ENCODE measurements around the gene OSM.
"Not testable (repeated sequence)": the region's sequence is repeated elsewhere in the genome, so short reads cannot be mapped to it uniquely, and the experiment has no call there.

The OSM gene

DNA sequence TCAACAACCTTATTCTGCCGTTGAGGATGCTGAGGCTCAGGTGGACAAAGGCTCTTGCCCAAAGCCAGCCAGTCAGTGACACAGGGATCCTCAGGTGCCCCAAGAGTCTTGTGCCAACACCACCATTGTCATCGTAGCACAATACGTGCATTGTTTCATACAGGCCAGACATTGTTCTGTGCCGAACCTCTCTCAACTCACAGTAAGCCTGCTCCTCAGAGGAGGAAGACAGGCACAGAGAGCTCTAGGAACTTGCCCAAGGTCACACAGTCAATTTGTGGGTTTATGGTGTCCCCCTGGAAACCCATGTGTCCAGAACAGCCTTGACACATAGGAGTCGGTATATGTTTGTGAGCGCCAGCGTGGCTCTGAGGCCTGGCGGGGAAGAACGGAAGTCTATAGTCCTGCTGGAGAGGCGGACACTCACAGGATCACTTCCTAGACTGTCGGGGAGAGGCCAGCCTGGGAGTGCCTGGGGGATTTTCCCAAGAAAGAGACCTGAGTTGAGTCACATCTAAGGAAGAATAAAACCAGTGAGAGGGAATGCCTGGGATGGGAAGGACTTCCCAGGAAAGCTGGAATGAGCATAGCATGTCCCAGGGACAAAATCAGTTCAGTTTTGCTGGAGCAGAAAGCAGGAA, 40.3 kb downstream of the OSM start:
- DNase-seq (ENCODE audit: low spot score): peak; percentile 95

DNA sequence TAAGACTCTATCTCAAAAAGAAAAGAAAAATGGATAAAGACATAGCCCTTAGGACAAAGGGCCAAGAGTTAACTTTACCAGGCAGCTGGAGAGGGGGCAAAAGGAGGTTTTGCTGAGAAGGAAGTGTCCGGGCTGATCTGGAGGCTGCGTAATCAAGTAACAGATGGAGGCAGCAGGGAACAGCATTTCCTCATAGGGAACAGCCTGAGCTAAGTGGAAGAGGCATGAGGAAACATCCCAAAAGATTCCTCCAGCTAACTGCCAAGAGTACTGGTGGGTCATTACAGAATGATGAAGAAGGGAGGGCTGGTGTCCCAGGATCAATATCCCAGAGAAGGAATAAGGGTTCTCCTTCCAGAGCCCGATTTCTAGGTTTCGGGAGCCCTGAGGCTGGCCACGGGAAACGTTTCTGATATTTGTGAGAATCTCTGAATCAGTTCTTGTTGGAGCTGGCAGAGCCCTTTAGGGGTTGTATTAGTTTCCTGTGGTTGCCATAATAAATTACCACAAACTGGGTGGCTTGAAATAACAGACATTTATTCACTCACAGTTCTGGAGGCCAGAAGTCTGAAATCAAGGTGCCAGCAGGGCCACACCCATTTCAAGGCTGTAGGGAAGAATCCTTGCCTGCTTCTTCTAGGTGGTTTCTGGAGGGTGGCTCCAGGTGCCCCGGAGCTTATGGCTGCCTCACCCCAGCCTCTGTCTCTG, 41.3 kb downstream of the OSM start:
- DNase-seq (ENCODE audit: low spot score): no peak

DNA sequence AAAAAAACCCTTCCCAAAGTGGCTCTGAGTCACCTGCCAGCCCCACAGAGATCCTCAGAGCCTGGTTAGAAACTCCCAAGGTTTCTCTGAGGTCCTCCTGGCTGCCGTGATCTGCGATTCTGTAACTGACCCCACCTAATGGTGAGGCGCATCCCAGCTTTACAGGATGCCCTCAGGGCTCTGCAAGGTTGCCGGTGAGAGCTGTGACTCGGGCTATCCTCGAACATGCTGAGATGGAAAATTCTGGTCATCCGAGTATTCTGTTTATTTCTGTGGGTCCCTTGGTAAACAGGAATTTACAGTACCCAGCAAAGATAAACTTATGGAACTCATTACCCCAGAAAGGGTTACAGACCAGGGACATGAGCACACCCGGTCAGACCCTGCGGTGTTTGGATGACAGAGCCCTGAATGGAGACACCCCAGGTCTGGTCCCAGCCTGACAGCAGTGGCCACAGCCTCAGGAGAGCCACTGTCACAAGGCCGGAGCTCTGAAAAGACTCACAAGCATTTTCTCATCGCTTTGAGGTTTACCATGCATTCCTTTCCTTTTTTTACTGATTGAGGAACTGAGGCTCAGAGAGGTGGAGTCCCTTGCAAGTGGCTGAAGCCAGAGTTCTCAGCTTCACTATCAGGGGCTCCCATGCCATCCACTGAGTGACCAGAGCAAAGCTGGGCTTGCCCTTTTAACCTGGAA, 42.3 kb downstream of the OSM start:
- DNase-seq (ENCODE audit: low spot score): peak; percentile 88

DNA sequence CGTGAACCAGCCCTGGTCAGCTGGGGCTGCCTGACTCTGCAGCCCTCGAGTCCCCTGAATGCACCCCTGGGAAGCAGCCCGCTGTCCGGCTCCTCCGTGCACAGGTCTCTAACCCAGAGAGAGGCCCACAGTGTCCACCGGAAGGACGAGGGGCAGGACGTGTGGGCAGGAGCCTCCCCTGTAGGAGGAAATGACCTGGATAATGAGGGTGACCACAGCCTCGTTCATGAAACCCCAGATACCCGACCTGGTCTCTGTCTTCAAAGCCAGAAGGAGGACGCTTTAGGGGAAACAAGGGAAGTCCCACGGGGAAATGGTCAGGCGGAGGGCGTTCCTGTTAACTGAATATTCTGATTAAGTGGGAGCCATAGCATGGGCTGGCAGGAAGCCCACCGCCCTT, 43.3 kb downstream of the OSM start:
- DNase-seq (ENCODE audit: low spot score): no peak

DNA sequence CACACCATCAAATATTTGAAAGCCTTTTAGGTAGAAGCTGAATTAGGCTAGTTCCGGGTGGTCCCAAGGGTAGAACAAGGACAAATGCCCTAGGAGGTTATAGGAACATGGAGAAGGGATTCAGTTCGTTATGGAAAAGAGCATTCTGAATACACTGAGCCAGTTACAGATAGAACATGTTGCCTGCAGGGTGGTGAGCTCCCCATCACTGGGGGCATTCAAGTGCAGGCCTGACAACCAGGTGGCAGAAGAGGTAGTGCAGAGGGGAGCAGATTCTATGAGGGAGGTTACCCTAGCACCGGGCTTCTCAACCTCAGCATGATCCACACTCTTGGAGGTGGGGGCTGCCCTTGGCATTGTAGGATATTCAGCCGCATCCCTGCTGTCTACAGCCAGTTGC, 44.3 kb downstream of the OSM start:
- DNase-seq (ENCODE audit: low spot score): no peak

DNA sequence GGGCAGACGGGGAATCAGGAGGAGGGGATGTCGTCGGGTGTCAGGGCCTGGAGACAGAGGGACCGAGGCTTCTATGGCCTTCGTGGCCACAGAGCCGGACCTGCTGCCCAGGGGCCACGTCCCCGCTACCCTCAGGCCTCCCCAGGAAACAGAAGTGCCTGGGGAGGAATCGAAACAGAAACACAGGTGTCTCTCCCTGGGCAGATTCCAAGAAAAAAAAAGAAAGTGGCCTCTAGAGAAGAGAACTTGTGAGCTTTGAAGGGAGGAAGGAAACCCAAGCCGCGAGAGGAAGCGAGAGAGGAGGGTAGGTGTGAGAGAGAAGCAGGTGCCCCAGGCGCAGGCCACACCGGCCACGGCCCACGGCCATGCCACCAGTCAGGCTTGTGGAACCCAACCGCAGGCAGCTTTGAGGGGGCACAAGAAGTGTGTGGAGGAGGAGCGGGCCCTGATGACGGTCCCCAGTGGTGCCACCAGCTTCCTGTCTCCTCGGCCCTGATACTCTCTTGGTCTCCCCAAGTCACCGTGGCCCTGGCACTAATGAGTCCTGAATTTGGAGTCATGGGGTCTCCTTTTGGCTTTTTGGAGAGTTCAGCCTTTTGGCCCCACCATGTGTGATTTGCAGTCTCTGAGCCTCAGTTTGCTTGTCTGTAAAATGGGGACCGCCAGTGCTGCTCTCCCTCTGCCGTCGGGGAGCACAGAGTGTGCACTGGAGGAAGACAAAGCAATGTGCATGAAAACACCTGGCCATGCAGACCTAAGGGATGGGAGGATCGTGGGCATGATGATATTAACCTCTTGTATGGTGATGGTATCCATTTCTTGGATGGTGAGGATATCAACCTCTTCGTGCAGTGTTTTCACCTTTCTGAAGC, 45.3 kb downstream of the OSM start:
- DNase-seq (ENCODE audit: low spot score): no peak

DNA sequence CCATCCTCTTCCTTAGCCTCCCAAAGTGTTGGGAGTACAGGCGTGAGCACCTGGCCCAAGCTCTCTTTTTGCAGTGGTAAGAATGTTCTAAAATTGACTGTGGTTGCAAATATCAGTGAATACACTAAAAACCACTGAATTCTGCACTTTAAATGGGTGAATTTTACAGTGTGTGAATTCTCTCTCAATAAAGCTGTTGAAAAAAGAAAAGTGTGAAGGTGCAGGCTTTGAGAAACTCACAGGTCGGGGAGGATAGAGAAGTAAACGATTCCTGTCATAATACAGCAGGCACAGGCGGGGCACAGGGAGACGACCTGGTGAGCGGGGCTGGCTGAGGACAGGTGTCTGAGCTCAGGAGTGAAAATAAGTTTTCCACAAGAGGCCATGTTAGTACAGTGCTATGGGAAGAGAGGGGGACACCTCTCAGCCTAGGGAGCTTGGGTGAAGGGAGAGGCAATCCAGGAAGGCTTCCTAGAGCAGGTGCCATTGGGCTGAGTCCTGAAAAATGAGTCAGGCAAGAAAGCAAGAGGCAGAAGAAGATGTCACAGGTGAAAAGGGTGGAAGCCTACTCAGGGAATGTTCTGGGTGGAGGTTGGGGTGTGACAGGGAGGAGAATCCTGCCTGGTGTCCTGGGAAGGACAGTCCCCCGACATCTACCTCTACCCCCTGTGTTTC, 46.2 kb downstream of the OSM start:
- DNase-seq (ENCODE audit: low spot score): no peak

DNA sequence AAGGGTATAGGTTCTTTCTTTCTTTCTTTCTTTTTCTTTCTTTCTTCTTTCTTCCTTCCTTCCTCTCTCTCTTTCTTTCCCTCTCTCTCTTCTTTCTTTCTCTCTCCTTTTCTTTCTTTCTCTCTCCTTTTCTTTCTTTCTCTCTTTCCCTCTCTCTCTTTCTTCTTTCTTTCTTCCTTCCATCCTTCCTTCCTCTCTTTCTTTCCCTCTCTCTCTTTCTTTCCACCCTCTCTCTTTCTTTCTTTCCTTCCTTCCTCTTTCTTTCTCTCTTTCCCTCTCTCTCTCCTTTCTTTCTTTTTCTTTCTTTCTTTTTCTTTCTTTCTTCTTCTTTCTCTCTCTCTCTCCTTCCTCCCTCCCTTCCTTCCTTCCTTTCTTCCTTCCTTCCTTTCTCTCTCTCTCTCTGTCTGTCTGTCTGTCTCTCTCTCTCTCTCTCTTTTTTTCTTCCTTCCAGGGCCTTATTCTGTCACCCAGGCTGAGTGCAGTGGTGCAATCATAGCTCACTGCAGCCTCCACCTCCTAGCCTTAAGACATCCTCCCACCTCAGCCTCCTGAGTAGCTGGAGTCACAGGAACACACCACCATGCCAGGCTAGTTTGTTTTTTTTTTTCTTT, 46.9 kb downstream of the OSM start:
- no peak for DNase-seq (ENCODE audit: low spot score)

DNA sequence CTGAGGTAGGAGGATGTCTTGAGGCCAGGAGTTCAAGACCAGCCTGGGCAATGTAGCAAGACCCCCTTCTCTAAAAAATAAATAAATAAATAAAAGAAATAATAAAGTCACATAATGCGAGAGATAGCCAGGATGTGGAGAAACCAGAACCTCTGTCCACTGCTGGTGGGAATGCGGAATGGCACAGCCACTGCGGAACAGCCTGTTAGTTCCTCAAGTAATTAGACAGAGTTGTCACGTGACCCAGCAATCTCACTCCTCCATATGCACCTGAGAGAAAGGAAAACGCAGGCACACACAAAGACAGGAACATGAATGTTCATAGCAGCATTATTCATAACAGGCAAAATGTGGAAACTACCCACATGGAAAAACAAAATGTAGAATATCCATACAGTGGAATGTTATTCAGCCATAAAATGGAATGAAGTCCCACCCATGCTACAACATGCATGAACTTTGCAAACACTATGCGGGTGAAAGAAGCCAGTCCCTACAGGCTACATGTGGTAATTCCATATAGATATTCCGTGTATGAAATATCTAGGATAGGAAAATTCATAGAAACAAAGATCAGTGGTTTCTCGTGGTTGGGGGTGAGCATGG, 47.5 kb downstream of the OSM start:
- DNase-seq (ENCODE audit: low spot score): peak; percentile 49

DNA sequence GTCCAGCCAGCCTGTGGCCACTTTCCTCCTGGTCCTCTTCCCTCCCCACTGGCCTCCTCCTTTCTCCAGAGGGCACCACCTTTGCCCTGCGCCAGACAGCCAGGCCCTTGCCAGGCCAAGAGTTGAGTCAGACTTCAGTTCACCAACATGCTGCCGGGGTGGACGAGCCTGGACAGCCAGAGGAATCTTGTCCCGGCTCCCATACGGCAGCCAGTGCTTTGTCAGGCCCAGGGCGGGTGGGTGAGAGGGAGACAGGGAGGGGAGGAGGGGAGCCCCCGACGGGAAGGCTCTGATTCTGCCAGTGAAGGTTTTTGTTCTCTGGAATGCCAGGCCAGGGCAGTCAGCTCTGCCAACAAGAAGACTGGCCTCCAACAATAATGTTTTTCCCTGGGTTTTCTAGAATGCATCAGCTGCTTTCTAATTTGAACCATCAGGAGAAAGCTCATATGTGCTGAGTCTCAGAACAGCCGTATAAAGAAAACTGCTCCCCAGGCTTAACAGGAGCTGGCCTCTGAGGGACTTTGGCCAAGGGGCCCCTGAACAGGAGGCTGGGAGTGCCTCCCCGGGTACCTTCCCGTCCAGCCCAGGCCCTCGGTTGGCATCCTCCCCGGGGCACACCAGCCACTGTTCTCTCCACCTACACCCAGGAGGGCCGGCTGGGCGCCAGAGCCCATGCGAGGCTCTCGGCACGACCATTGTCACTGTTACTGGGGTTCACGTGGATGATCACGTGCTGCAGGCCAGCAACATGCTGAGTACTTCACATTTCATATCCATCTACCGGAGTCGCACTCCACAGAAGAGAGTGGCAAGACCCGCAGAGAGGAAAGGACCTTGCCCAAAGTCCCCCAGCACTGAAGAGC, 48.7 kb downstream of the OSM start:
- peak; percentile 65 for DNase-seq (ENCODE audit: low spot score)

DNA sequence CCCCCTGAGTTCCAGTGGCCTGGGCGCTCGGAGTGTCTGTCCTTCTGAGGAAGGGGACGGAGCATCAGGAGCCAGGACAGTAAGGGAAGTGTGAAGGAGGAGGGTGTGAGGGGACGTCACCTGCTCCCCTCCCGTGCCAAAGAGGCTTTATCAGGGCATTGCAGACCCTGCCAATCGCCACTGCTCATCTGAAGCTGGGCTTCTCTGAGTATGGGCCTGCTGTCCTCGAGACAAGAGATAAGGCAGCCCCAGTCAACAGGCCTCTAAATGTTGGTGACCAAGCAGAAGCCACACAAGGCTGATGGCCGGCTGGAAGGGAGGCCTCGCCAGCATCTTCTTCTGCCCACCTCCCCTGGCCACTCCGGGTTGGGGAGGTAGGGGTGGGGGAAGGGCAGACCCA, 49.9 kb downstream of the OSM start:
- DNase-seq (ENCODE audit: low spot score): no peak

DNA sequence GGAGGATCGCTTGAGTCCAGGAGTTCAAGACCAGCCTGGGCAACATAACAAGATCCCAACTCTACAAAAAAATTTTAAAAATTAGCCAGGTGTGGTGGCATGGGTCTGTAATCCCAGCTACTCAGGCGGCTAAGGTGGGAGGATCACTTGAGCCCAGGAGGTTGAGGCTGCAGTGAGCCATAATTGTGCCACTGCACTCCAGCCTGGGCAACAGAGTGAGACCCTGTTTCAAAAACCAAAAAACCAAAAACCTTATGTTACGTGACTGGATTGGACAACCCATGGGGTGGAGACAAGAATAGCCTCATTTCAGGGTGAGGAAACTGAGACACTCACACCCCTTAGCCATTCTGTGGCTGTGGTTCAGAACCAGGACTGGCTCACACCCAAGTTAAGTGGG, 50.4 kb downstream of the OSM start:
- DNase-seq (ENCODE audit: low spot score): not testable (repeated sequence)

DNA sequence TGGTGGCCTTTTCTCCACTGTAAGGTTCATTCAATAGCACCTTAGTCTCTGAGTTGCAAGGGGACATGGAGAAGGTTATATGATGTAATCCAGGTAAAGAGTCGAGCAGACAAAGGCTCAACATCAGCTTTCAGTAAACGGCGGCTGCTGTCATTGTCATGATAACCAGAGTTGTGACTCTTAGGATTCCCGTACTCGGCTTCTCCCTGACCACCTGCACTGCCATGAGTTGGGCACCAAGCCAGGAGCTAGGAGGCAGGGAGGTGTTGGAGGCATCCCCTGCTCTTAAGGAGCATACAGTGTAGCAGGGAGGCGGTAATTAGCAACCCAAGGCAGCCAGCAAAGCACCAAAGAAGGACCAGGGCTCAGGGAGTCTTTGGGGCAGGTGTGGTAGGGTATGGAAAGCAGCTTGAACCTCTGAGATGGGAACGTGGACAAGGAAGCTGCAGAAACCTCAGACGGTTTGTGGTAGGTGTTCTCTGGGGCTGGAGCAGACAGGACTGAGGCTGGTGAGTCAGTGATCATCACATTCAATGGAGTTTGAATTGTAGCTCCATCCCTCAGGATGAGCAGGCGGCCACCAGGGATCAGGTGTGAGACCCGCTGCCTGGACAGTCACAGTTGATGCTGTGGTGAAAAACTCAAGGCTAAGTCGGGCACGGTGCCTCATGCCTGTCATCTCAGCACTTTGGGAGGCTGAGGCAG, 51.8 kb downstream of the OSM start:
- peak; percentile 79 for DNase-seq (ENCODE audit: low spot score)

DNA sequence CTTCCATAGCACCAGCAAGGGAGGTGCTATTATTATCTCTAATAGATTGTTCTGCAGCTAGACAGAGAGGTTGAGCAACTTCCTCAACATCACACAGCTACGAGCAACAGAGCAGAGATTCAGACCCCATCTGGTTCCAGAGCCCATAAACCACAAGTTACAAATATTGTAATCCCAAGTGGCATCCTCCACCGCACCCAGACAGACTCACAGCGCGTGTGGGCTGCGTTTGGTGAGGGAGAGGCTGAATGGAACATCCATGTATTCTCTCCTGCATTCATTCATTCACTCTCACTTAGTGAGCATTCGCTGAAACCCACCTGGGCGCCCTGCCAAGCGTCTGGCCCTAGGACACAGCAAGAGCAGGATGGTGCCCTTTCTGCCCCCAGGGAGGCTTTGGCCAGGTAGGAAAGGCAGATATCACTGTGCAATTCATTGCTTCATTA, 53.6 kb downstream of the OSM start:
- no peak for DNase-seq (ENCODE audit: low spot score)
